Measurements from ENCODE around the gene CD55.

The CD55 gene

GRCh38 chr1:207280706-207281105 is 40.8 kb upstream of the CD55 start:
- H3K4me3 ChIP-seq (ENCODE audit: low read depth, low read length) = no peak overlapping the region
- H3K27me3 ChIP-seq (replicated peaks) = no peaks in the 10 kb centered on the region
- DNase-seq = no peak
- H3K36me3 ChIP-seq (replicated peaks) = no peaks in the 10 kb centered on the region
- in situ Hi-C loops (cut with HindIII; ENCODE audit: low pct_ligation_motif_present, low sequenced_read_pairs) = no loop called here
- no peak for TF ChIP-seq CTCF (IDR thresholded peaks at IDR 0.05; ENCODE audit: low read depth, low read length, missing control alignments)
- H3K27ac ChIP-seq = no peak overlapping the region

GRCh38 chr1:207282058-207282457 is 39.4 kb upstream of the CD55 start:
- in situ Hi-C loops (cut with HindIII; ENCODE audit: low pct_ligation_motif_present, low sequenced_read_pairs) = no loop called here
- Histone ChIP-seq H3K27ac (peak overlapping the region; percentile 72), H3K36me3 (replicated peaks) (no peaks in the 10 kb centered on the region), H3K4me3 (ENCODE audit: low read depth, low read length) (no peak overlapping the region), H3K27me3 (replicated peaks) (no peaks in the 10 kb centered on the region)
- no peak for TF ChIP-seq CTCF (IDR thresholded peaks at IDR 0.05; ENCODE audit: low read depth, low read length, missing control alignments)
- no peak for DNase-seq

- in situ Hi-C loops (cut with HindIII; ENCODE audit: low pct_ligation_motif_present, low sequenced_read_pairs) = no loop called here
- H3K36me3 ChIP-seq (replicated peaks) = no peaks in the 10 kb centered on the region
- no peak overlapping the region for H3K4me3 ChIP-seq (ENCODE audit: low read depth, low read length)
- H3K27me3 ChIP-seq (replicated peaks) = no peaks in the 10 kb centered on the region
- H3K27ac ChIP-seq = peak overlapping the region; percentile 72
- no peak for DNase-seq
- no peak for TF ChIP-seq CTCF (IDR thresholded peaks at IDR 0.05; ENCODE audit: low read depth, low read length, missing control alignments)
Measured at GRCh38 chr1:207282496-207283380, 38.7 kb upstream of the CD55 start.

GRCh38 chr1:207283421-207283820 is 38.1 kb upstream of the CD55 start:
- in situ Hi-C loops (cut with HindIII; ENCODE audit: low pct_ligation_motif_present, low sequenced_read_pairs) = no loop called here
- Histone ChIP-seq H3K27me3 (replicated peaks) (no peaks in the 10 kb centered on the region), H3K4me3 (ENCODE audit: low read depth, low read length) (no peak overlapping the region), H3K27ac (peak overlapping the region; percentile 72), H3K36me3 (replicated peaks) (no peaks in the 10 kb centered on the region)
- no peak for DNase-seq
- no peak for TF ChIP-seq CTCF (IDR thresholded peaks at IDR 0.05; ENCODE audit: low read depth, low read length, missing control alignments)

- H3K27ac ChIP-seq = no peak overlapping the region
- H3K36me3 ChIP-seq (replicated peaks) = no peaks in the 10 kb centered on the region
- in situ Hi-C loops (cut with HindIII; ENCODE audit: low pct_ligation_motif_present, low sequenced_read_pairs) = no loop called here
- no peak for TF ChIP-seq CTCF (IDR thresholded peaks at IDR 0.05; ENCODE audit: low read depth, low read length, missing control alignments)
- H3K27me3 ChIP-seq (replicated peaks) = no peaks in the 10 kb centered on the region
- DNase-seq = no peak
- H3K4me3 ChIP-seq (ENCODE audit: low read depth, low read length) = no peak overlapping the region
Measured at GRCh38 chr1:207284209-207284897, 37.1 kb upstream of the CD55 start.

Data from brain microvascular endothelial cell (primary cell).